ENCODE data around the gene CDIPT. TPM values are rescaled to one million over a fixed set of nuclear protein-coding genes. Genes with fewer than 3 reads are reported as not detected.
A peak's percentile ranks its signal among the peaks of the same experiment; 100 is the strongest.

The CDIPT gene
- total and polyA plus RNA-seq, 10 of the 15 experiments (the other 5 are each of a cell fraction or from before 2014, with no cell fraction given), result 0.87 to 36.4 (median 27.1) TPM

DNA sequence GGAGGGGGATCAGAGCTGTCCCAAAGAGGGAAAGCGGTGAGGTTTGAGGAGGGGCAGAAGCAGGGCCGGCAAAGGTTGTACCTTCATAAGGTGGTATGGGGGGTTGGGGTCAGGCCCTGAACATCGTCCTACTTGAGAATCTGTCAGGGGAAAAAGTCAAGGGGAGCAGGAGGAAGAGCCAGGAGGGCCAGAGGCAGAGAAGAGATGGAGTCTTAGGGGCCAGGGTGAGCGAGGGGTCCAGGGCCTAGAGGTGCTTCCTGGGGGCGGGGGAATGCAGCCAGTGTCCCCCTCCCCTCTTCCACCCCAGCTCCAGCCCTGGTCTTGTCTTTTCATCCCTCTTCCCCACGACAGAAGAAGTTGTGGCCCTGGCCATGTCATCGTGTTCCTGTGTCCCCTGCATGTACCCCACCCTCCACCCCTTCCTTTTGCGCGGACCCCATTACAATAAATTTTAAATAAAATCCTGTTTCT is 52.3 kb downstream of the CDIPT start:
- H3K79me2 ChIP-seq (ENCODE audit: control insufficient read depth, insufficient read depth, low read length), result peaks cover 27% of the 10 kb centered on the region
- no peak overlapping the region for H2AFZ ChIP-seq (ENCODE audit: control insufficient read depth, low read depth, low read length)
- CTCF ChIA-PET, result interaction anchor here (0.6 to 1.3 kb wide), 3 partner anchors 38 to 221 kb away, joined by 3 to 6 read pairs (median 3); no protein-coding TSS in a partner anchor
- peaks cover 7 to 13% of the 10 kb centered on the region in 2 experiments; a peak in 2 of 4 replicates for H3K36me3 ChIP-seq (ENCODE audit: control insufficient read depth in 2 of 2, insufficient read depth in 2 of 2, low read length in 1 of 2)
- SMC1A ChIA-PET (ENCODE audit: uncharacterized antibody, unreplicated experiment), result interaction anchor here (1.4 to 2.1 kb wide), 3 partner anchors 12 to 79 kb away, joined by 4 to 5 read pairs (median 4); no protein-coding TSS in a partner anchor
- no peaks in the 10 kb centered on the region for H3K27me3 ChIP-seq (replicated peaks in 1 of 2; ENCODE audit: control insufficient read depth in 2 of 2, insufficient read depth in 2 of 2, low read length in 1 of 2)
- peak overlapping the region; percentile 85; the same call in 1 of the 2 replicates for H3K4me3 ChIP-seq
- BruUV-seq (replicated peaks), result TSS peak; percentile 89
- intact Hi-C loops (cut with micrococcal nuclease; ENCODE audit: unreplicated experiment) (no loop called here), in situ Hi-C loops (cut with MboI) (no loop called here)
- 63% methylated on average over 7 of the region's 9 CpGs for WGBS (ENCODE audit: insufficient coverage, insufficient replicate concordance, low lambda C conversion rate, missing lambda C conversion rate)
- H3K4me2 ChIP-seq (ENCODE audit: control insufficient read depth, insufficient read depth), result peak overlapping the region; percentile 99
- no peak for FAIRE-seq
- TF ChIP-seq, protein P1, sequence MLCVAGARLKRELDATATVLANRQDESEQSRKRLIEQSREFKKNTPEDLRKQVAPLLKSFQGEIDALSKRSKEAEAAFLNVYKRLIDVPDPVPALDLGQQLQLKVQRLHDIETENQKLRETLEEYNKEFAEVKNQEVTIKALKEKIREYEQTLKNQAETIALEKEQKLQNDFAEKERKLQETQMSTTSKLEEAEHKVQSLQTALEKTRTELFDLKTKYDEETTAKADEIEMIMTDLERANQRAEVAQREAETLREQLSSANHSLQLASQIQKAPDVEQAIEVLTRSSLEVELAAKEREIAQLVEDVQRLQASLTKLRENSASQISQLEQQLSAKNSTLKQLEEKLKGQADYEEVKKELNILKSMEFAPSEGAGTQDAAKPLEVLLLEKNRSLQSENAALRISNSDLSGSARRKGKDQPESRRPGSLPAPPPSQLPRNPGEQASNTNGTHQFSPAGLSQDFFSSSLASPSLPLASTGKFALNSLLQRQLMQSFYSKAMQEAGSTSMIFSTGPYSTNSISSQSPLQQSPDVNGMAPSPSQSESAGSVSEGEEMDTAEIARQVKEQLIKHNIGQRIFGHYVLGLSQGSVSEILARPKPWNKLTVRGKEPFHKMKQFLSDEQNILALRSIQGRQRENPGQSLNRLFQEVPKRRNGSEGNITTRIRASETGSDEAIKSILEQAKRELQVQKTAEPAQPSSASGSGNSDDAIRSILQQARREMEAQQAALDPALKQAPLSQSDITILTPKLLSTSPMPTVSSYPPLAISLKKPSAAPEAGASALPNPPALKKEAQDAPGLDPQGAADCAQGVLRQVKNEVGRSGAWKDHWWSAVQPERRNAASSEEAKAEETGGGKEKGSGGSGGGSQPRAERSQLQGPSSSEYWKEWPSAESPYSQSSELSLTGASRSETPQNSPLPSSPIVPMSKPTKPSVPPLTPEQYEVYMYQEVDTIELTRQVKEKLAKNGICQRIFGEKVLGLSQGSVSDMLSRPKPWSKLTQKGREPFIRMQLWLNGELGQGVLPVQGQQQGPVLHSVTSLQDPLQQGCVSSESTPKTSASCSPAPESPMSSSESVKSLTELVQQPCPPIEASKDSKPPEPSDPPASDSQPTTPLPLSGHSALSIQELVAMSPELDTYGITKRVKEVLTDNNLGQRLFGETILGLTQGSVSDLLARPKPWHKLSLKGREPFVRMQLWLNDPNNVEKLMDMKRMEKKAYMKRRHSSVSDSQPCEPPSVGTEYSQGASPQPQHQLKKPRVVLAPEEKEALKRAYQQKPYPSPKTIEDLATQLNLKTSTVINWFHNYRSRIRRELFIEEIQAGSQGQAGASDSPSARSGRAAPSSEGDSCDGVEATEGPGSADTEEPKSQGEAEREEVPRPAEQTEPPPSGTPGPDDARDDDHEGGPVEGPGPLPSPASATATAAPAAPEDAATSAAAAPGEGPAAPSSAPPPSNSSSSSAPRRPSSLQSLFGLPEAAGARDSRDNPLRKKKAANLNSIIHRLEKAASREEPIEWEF (IDR thresholded peaks at IDR 0.05; ENCODE audit: insufficient replicate concordance, low read depth, low read length), result no peak
- TF ChIP-seq ASH2L (IDR thresholded peaks at IDR 0.05; ENCODE audit: borderline replicate concordance, low read depth) (no peak), MXI1 (IDR thresholded peaks at IDR 0.05; ENCODE audit: low read depth, low read length) (no peak), TCF7 (IDR thresholded peaks at IDR 0.05; ENCODE audit: borderline replicate concordance) (no peak), CHD1 (IDR thresholded peaks at IDR 0.05; ENCODE audit: low read depth, low read length) (no peak), HSF1 (IDR thresholded peaks at IDR 0.05; ENCODE audit: low read depth, low read length) (no peak), ATF7 (IDR thresholded peaks at IDR 0.05; ENCODE audit: low read depth) (no peak), NBN (IDR thresholded peaks at IDR 0.05) (no peak), CHD4 (IDR thresholded peaks at IDR 0.05) (no peak)
- H3K9ac ChIP-seq (ENCODE audit: control insufficient read depth, insufficient read depth, low read length), result no peak overlapping the region
- ATAC-seq, result no peak
- RAD21 ChIA-PET (ENCODE audit: unreplicated experiment), result interaction anchor here (1.0 to 1.1 kb wide), 2 partner anchors 9 to 38 kb away, joined by 3 to 4 read pairs; partner anchors contain the start of gene MVP
- H4K20me1 ChIP-seq (ENCODE audit: control insufficient read depth, insufficient read depth), result no peaks in the 10 kb centered on the region
- no peak for DNase-seq (ENCODE audit: low read depth, low spot score)
- no peaks in the 10 kb centered on the region for H3K9me3 ChIP-seq (replicated peaks; ENCODE audit: control insufficient read depth, insufficient read depth, low read length)
- H3K27ac ChIP-seq (ENCODE audit: control insufficient read depth, insufficient read depth), result no peak overlapping the region
- POLR2A ChIA-PET, result interaction anchor here (0.5 to 1.5 kb wide), 6 partner anchors 8 to 67 kb away, joined by 3 to 6 read pairs (median 3); partner anchors contain the start of gene MVP
- peaks cover 30% of the 10 kb centered on the region for H3K4me1 ChIP-seq (ENCODE audit: control insufficient read depth, insufficient read depth, low read length)
